Midbrain (tissue), 1 donor: ENCODE data around the gene ADAMTS2.

ENCODE experiments used
- DNase-seq: peaks from one replicate; lab custom pipeline; 2025; lab: John Stamatoyannopoulos, UW

ADAMTS2 gene

DNA sequence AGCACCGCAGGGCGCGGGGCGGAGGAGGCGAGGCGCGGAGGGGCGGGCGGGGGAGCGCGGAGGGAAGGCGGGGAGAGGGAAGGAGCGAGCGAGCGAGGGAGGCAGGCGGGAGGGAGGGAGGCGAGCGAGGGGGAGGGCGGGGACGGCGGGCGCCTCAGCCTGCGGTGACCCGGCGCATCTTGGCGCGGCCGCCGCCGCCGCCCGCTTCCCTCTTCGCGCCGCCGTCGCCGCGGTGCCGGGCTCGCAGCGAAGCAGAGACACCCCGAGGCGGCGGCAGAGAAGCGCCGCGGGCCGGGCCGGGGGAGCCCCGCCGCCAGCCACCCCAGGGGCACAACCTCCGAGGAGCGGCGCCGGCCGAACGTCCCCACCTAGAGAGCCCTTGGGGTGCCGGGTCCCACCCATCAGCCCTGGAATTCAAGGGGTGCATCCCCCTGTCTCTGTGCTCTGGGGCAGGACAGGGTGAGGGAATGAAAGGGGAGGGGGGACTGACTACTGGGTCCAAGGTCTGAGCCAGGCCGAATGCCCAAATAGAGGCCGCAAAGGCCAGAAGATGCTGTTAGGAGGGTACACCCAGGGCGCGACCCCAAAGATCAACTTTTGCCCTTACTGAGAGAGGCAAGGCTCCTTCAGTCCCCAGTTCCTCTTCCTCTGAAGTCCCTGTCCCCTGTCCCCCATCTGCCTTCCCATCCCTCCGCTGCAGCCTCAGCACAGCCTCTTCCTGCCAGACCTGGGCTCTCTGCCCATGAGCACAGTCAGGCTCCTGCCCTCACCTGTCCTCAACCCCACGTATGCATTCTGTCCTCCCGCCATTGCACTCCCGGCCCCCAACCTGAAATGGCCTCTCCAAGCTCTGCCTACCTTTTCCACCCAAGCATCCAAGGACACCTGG, at the start of gene ADAMTS2:
Gene ADAMTS2 (minus strand): TSS at position 29 of the 889 bp plus-strand sequence. CDS start 133 bp downstream, outside the sequence.
- DNase-seq = peak; percentile 23

- DNase-seq = no peak
Observed at GRCh38 chr5:179393078-179393477, 47.8 kb upstream of the ADAMTS2 start.

GRCh38 chr5:179387151-179388110, 42.2 kb upstream of the ADAMTS2 start:
- no peak for DNase-seq

DNA sequence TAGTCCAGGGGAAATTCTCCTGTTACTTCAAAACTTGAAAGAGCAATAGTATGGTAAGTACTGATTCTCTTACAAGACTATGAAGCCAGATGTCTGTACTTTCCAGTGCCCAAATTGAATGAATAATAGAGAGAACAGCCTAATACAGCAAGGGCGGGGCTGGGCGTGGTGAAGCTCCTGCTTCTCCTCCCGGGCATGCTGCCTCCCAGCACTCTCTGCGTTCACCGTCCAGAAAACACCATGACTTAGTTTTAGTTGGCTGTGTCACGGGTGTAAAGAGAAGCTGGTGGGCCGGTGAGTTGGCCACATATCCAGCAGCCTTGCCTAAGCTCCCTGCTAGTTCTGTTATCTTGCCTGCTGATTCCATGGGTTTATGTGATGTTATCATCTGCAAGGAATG, 40.7 kb upstream of the ADAMTS2 start:
- DNase-seq = no peak

DNA sequence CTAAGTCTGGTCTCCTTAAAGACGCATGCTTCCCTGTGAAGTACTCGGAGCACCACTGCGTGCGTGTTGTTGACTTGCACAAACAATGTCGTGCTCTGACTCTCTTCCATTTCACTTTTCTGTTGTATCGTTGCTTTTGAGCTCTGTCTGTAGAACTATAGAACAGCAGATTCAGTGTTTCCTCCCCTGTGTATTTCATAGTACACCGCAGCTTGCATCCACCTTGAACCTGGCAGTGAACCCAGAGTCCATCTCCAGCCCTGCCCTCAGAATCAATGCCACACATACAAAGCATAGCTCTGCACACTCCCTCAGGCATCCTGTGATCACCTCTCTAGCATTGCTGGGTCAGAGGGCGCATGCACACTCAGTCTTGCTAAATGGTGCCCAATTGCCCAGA, 37.2 kb upstream of the ADAMTS2 start:
- DNase-seq = no peak

DNA sequence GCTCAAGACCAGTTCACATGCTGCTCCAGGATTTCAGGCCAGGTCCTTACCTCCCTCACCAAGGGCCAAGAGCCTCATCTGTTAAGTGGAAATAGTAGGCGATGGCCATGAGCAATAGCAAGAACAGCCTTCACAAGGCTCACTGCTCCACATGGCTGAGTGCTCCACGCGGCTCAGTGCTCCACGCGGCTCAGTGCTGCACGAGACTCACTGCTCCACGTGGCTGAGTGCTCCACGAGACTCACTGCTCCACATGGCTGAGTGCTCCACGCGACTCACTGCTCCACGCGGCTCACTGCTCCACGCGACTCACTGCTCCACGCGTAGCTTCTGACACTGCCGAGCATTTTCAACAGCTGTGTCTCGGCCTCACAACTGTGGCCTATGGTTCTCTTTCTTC, 36.4 kb upstream of the ADAMTS2 start:
- DNase-seq = no peak

GRCh38 chr5:179380211-179381035, 35.2 kb upstream of the ADAMTS2 start:
- no peak for DNase-seq

GRCh38 chr5:179379321-179379890, 34.1 kb upstream of the ADAMTS2 start:
- DNase-seq = no peak

DNA sequence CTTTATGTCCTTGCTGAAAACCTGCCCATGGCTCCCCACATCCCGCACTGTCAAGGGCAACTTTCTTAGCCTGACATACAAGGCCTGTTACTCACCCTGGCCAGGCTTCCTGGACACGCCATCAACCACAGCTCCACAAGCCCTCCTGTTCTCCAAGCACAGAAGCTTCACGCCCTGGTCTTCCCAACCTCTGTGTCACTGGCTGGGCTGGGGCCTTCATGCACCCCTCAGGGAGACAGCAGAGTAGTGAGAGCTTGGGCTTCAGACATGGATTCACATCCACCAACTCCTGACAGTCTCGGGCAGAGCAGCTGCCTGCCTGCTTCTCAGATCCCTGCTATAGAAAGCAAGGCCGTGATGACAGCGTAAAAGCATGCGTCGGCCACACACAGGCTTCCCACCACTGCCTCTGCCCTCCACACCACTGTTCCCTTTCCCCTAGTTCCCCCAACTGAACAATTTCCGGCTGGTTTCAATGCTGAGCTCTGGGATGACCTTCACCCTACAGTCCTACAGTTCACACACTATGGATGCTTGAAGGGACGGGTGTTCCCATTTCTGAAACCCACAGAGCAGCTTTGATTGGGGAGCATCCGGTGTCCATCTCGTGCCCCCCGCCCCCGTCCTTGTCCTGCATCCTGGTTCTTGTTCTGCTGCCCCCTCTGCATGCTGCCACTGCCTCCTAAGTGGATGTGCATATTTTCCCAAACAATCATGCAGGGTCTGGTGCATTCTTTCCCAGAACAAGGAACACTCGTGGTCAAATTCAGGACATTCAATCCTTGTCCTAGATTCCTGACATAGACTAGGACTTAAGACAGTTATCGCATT, 33.4 kb upstream of the ADAMTS2 start:
- DNase-seq = no peak

DNA sequence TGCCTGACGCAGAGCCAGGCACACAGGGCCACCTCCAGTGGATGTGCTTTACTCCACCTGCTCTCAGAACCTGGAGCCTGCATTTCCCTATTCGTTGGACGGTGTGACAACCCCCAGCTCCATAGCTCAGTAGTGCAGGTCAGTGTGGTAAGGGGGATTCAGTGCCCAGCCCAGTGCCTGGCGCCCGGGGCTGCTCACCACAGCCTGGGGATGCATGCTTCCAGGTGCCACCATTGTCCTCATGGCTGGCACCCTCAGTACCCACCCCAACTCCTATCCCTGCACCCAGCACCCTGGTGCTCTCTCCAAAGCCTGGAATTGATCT, 32.8 kb upstream of the ADAMTS2 start:
- DNase-seq = no peak

DNA sequence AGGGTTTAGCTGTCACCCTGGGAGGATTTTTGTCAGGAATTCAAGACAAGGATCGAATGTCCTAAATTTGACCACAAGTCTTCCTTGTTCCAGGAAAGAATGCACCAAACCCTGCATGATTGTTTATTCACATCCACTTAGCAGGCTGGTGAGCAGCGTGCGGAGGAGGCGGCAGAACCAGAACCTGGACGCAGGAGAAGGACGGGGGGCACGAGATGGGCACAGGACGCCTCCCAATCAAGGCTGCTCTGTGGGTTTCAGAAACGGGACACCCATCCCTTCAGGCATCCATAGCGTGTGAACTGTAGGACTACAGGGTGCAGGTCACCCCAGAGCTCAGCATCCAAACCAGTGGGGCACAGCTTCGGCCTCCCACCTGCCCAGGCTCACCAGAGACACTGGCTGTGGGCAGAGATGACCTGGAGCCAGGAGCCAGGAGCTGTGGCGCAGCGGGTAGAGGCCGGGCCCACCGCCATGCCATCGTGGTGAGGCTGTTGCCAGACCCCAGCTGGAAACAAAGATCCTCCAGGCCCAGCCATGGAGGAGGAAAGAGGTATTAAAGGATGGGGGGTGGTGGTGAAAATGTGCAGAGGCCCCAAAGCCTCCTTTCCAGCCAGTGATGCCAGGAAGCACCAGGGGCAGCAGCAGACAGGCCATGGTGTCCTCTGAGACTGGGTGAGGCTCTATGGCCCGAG, 32.3 kb upstream of the ADAMTS2 start:
- no peak for DNase-seq

DNA sequence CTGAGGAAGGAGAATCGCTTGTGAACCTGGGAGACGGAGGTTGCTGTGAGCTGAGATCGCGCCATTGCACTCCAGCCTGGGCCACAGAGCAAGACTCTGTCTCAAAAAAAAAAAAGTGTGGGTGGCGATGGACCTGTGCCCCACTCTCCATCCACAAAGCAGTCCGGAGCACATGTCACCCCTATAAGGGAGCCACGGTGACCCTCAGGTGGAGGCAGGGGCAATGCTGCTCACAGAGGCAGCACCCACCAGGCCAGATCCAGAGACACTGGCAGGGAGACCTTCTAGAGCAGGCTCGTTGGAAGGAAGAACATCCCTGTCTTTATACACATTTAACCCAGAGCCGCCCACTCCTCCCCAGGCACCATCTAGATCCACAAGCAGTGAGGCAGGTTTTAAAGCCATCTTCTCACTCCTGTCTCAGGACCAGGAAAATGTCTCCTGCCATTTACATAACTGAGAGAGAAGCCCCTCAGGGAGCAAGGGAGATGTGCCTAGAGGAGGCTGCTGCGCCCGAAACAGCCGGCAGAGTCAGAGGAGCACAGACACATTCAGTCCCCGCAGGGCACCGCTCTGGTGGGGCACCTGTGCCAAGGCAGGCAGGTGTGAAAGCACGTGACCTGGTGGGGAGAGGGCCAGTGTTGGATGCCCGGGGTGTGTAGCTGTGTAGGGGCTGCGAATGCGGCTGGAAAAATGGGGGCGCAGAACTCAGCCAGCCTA, 31.6 kb upstream of the ADAMTS2 start:
- no peak for DNase-seq

GRCh38 chr5:179375831-179376365, 30.6 kb upstream of the ADAMTS2 start:
- DNase-seq = no peak

DNA sequence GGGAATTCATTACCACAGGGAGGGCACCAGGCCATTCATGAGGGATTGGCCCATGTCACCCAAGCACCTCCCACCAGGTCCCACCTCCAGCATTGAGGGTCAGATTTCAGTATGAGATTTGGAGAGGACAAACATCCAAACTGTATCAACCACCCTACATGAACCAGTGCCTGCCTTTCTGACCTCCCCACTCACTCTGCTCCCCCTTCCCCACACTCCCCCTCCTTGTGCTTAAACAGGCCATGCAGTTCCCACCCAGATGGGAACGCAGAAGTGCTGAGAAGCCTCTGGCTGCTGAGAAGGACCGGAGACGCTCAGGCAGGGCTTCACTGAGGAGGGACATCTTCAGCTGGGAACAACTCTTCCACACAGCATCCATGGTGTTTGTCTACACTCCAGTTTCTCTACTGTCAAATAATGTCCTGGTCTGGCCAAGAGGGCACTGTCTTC, 30.0 kb upstream of the ADAMTS2 start:
- DNase-seq = no peak

- DNase-seq = no peak
Observed at GRCh38 chr5:179374506-179375235, 29.4 kb upstream of the ADAMTS2 start.

DNA sequence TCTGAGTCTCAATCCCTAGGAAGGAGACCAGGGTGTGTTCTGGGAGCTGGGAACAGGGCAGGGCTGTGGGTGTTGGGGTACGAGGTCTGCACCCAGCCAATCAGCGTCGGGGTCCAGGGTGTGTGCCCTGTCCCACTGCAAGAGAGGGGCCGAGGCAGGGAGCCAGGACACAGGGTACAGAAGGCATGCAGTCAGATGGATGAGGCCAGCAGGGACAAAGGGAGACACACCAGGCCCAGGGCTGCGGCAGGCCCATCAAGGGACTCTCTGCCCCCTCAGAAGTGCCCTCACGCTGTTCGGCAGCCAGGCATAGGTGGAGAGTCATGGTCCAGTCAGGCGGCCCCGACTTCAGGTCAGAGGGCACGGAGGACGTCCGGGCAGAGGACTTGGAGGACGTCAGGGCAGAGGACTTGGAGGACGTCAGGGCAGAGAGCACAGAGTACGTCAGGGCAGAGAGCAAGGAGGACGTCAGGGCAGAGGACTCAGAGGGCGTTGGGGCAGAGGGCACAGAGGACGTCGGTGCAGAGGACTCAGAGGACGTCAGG, 28.8 kb upstream of the ADAMTS2 start:
- no peak for DNase-seq

DNA sequence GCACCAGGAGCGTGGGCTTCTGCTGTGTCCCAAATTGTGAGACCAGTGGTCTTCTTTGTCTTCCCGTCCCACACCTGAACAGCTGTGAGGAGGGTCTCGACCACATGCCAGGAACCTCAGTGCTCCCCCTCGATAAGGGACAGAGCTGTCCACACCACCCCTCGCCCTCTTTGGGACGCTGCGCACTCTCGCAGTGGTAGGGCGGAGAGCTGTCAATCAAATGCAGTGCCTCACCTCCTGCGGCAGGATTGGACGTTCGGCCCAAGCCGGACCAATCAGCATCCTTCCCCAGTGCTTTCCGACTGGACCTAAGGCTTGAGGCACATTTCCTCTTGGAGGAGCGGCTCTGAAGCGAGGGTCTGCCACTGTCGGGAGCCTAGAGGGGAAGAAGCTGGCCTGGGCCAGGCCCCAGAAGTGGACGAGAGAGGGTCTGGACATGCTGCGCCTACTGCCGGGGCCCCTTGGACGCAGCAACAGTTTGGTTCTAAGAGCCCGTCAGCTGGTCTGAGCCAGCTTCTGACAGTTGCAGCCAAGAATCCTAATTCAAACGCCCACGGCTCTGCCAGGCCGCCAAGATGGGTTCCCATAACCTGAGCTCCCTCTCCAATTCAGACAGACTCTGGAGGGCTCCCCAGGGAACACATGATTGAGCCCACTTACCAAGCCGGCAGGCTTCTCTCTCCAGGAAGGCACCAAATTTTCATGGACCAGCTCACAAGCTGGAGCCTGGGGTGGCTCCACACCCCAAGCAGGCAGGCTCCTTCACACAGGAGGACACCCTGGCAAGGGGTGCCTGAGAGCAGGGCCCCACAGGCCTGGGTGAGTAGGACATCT, 28.1 kb upstream of the ADAMTS2 start:
- DNase-seq = no peak
